Measurements from ENCODE around the gene ZMYND15.
A peak's percentile ranks its signal among the peaks of the same experiment; 100 is the strongest.

ZMYND15 gene

DNA sequence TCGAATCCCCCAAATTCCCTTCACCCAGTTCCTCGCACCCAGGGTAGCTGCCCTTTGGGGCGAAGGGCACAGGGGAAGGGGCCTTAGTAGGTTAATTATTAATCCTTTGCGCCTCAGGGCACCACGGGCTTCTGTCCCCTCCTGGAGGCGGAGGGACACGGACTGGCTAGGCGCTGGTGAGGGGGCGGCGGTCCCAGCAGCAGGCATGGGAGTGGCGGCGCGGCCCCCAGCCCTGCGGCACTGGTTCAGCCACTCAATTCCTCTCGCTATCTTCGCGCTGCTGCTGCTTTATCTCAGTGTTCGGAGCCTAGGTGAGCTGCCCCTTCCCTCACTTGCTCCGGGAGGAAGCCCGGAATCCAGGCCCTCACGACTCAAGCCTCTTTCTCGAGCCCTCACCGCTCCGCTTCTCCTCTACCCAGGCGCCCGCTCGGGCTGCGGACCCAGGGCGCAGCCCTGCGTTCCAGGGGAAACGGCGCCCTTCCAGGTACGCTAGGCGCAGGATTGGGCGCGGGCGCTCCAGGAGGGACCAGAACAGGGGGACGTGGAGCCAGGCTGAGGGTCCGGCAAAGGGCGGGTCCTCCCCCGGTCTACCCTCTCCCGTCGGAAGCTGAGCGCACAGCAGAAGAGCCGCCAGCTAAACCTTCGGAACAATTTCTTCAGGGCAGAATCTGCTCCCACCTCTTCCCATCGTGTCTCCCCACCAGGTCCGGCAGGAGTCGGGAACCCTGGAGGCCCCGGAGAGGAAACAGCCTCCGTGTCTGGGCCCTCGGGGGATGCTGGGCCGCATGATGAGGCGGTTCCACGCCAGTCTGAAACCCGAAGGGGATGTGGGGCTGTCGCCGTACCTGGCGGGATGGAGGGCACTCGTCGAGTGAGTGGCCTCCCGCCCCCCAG is 49.4 kb downstream of the ZMYND15 start, which contains the start of gene GLTPD2:
Gene GLTPD2 (plus strand): TSS at position 158 of the 894 bp plus-strand sequence. CDS start 48 bp downstream, at position 206.
- no peak for DNase-seq

DNA sequence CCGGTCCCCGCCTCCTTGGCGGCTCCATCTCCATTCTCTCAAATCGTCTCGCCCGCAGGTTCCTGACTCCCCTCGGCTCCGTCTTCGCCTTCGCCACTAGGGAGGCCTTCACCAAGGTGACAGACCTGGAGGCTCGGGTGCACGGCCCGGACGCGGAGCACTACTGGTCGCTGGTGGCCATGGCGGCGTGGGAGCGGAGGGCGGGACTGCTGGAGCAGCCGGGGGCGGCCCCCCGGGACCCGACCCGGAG is 50.0 kb downstream of the ZMYND15 start:
- no peak for DNase-seq

DNA sequence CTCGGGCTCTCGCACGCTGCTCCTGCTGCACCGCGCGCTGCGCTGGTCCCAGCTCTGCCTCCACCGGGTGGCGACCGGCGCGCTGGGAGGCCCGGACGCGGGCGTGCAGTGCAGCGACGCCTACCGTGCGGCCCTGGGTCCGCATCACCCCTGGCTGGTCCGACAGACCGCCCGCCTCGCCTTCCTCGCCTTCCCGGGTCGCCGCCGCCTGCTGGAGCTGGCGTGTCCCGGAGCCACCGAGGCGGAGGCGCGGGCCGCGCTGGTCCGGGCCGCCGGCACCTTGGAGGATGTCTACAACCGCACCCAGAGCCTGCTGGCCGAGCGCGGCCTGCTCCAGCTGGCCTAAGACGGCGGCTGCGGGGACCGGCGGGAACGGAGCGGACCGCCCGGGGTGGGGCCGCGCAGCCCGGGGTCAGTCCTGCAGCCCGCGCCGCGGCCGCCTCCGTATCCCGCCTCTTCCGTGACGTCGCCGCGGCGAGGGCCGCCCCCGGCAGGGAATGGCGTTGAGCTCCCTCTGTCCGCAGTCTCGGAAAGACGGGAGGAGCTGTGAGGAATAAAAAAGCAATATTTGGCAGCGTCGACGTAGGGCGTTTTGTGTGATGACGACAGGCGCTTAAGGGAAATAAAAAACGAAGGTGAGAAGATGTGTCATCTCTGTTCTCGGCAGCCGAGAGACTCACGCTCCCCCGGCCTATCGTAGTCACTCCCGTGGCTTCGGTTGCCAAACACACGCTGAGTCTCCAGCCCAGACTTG is 50.5 kb downstream of the ZMYND15 start:
- peak; percentile 86 to 90 for DNase-seq

DNA sequence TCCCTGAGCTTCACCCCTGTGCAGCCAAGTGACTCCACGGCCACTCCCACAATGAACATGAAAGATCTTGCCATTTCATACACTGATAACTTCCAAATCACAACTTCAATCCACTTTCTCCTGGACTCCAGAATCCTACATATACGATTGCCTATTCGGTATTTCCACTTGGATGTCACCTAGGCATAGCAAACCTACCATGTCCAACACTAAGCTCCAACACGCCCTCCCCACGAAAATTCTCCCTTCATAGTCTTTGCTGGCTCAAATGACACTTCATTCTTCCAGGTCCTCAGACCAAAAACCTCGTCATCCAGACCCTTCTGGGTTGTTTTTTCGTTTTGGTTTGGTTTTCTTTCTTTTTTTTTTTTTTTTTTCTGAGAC is 51.1 kb downstream of the ZMYND15 start:
- no peak for DNase-seq

DNA sequence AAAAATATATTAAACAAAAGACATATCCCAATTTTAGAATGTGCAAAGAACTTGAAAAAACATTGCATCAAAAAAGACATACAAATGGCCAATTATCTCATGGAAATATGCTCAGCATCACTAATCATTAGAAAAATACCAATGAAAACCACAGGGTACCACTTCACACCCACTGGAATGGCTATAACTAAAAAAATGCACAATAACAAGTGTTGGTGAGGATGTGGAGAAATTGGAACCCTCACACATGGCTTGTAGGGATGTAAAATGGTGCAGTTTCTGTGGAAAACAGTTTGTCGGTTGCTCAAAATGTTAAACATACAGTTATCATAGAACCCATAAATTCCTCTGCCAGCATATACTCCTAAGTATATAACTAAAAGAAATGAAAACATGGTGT is 55.5 kb downstream of the ZMYND15 start:
- no peak for DNase-seq
